CMK (cell line): ENCODE data around the gene ADSS2.
"Not testable (repeated sequence)": the region's sequence is repeated elsewhere in the genome, so short reads cannot be mapped to it uniquely, and the experiment has no call there.

Experiments
- DNase-seq: peaks from one replicate; pipeline ENCODE4 v3.0.0-alpha.2; 2010; ENCODE audit warnings: low read depth

ADSS2 gene

DNA sequence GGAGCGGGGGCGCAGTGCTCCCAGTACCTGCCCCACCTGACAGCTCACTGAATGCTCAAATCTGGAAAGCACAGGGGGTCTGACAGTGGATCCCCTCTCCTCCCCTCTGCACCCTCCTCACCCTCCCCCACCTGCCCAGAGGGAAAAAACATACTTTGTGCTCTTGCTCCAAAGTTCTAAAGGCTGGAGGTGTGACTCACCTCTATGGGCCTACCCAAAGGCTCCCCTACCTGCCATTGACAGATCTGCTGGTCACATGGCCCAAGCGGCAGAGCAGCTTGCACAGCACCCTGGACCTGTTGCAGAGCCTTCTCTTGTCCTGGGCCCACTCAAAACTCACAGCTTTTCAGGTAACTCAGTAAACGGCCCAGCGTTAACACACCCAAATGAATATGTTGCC is 55.7 kb downstream of the ADSS2 start:
- DNase-seq = no peak

DNA sequence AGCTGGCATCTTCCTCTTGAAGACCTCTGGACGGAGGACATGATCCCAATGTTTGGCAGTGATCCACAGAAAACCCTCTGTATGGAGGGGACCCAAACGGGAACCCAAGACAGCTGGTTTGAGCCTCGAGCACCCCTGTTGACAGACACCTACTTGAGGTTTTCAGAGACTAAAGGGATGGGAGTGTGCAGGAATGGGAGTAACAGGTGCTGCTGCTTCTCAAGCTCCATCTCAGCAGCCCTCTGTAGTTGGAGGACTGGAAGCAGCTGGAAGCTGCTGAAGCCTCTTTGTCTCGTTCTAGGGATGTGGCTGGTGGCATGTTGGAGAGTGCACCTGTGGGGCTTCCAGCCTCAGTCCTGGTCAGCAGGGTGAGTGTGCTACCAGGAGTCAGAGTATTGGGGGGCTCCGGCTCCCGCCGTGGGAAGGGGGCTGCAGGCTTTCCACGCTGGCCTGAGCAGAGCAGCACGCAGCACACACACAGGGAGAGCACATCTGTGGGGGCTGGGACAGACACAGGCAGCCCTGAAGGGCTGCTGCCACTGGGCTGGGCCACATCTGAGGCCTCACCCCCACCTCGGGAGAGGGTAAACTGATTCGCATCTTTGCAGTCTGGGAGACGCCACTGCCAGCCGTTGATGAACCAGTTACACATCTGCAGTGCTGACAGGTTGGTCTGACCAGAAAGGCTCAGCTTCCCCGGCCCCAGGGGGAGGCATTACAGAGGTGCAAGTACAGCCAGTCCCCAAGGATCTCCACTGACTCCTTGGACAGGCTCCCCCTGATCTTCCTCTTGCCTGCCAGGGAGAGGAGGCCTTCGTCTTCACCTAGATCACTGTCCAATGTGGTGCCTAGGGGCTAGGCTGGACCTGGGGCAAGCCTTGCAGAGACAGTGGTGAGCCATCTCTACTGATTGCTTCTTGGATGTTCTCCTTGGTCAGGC is 56.6 kb downstream of the ADSS2 start:
- no peak for DNase-seq

DNA sequence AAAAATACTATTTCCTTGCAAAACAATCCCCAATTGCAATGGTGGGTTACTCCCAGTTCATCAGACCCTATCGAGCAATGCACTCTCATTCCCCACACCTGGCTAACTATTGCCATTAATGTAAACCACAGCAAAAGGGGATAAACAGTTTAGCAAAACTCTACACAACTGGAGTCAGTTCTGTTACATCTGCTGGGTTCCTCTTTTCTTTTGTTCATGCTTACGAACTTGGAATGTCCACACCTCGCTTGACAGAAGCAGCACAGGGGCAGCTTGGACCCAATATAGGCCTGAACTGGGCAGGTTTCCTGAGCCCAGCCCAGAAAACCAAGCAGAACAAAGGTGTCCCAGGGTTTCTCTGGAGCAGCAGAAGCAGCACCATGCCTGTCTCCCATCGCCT is 57.4 kb downstream of the ADSS2 start:
- DNase-seq = no peak

DNA sequence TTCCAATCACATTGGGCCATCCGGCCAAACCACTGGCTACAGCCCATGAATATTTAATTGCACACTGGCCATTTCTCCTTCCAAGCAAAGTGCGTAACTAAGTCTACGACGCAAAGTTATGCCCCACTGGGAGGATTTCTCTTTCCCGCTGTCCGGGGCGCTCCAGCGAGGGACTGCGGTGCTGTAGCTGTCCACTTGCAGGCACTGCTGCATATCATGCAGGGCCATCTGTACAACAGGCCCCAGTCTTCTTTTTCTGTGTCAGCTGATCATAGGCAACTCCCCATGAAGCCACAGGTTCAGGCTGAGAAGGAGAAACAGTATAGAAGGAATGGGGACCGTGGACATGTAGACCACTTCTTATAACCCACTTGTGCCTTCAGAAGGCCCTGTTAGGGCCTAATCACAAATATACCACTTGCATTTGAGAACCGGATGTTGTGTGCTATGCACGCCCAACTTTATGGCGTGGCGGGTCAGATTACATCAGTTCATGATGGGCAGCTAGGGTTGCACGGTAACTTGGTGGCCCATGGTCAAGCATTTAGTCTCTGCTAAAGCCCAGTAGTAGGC is 58.0 kb downstream of the ADSS2 start:
- no peak for DNase-seq

DNA sequence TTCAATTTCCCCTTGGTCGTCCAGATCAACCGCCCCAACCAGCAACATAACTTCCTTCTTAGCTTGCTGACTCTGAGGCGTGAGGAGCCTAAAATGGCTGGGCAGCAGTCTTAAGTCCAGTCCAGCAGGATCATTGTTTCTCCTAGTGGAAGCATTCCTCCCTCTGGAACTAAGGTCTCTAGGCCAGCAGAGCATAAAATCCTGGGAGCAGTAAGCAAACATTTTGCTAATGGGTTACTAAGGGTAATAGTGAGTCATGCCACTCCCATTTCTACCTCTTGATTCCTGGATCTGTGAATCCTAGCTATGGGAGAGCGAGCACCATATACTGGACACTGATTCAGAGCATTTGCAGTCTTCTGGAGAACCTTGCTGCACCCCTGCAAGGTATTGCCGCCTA is 59.9 kb downstream of the ADSS2 start:
- DNase-seq = no peak

DNA sequence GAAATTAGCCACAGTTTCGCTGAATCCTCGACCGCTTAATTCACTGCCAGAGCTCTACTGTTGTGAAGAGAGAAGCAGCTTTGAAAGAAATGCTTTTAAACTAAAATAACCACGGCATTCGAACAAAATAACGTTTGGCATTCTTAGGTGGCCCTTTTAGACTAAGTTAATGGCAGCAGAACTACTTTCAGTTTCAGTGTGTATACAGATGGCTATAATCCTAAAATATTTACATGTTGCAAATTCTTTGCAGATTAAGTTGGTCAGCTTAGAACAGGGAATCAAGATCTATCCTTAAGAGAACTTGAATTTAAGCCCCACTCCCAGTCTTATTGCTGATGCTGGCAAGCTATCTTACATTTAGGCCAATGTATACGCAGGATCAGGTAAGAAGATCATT is 62.7 kb downstream of the ADSS2 start:
- DNase-seq = no peak

DNA sequence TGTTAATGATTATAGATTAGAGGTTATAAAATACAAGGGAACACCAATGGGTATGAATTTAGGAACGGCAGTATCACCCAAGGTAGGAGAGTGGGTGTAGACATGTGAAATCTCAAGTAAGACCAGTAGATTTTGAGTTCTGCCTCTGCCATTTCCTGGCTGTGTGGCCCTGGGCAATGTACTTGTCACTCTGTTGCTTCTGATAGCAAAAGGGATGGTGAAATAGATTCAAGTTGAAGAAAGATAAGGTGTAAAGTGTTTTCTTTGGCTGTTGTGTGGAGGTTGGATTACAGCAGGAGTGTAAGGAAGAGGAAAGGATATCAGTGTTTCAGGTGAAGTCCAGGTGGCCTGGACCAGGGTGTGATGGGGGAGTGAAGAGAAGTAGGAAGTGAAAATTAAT is 64.3 kb downstream of the ADSS2 start:
- DNase-seq = no peak

DNA sequence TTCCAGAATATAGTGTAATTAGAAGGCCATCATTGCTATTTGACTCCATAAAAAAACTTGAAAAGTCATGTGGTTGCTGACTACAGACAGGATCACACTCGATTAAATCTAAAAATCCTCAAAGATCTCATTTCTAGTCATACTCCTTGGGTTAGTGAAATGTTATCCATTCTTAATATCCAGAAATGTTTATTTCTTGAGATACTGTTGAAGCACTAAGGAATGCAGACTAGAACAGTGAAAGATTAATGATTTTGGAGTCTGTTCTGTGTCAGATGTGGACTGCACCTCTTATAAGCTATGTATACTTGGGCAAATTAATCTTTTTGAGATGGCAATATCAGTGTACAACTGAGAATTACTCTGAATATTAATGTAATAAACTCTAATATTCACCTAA is 65.1 kb downstream of the ADSS2 start:
- no peak for DNase-seq

DNA sequence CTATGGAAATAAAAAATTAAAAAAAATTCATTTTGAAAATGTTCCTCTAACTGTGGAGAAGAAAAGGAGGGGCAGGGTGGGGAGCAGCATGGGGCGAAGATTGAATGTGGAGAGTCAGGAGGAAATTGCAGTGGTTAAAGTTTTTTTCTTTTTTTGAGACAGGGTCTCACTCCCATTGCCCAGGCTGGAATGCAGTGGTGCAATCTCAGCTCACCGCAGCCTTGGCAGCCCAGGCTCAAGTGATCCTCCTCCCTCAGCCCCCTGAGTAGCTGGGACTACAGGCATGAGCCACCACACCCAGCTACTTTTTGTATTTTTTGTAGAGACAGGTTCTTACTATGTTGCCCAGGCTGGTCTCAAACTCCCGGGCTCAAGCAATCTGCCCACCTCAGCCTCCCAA is 67.6 kb downstream of the ADSS2 start:
- no peak for DNase-seq

DNA sequence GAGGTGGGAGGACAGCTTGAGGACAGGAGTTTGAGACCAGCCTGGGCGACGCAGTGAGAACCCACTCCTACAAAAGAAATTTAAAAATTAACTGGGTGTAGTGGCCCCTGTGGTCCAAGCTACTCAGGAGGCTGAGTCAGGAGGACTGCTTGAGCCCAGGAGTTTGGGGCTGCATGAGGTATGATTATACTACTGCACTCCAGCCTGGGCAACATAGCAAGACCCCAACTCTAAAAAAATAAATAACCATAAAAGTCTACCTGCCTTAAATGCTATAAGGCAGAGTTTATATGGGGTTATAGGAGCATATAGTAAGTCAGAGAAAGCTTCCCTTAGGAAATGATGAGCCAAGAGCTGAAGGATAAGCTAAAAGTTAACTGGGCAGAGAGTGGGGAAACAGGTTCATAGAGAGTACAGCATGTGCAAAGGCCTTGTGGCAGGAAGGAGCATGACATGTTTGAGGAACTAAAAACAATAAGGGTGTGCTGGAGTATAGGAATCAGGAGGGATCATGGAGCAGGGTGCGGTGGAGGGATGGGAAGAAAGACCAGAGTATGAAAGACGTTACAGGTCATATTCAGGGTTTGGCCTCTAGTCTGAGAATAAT is 68.3 kb downstream of the ADSS2 start:
- no peak for DNase-seq

DNA sequence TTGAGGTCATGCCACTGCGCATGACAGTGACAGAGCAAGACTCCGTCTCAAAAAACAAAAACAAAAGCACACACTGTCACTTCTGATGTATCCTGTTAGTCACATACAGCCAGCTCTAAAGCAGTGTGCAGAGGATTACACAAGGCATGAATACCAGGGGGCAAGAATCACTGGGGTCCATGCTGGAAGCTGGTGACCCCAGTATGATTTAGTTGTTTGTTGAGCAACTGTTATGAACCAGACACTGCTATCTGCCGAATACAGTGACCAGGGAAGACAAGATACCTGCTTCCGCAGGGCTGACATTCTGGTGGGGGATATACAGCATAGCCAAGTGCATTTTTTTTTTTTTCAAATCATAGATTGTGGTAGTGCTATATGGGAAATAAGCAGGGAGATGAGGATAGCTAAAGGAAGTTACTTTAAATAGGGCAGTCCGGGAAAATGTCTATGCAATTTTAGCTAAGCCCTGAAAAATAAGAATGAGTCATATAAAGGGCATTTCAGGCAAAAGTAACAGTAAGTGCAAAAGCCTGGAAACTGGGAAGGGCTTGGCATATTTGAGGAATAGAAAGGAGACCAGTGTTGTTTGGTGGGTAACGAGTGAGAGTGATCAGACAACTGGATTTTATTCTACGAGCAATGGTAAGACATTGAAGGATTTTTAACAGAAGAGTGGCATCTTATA is 69.7 kb downstream of the ADSS2 start:
- no peak for DNase-seq

DNA sequence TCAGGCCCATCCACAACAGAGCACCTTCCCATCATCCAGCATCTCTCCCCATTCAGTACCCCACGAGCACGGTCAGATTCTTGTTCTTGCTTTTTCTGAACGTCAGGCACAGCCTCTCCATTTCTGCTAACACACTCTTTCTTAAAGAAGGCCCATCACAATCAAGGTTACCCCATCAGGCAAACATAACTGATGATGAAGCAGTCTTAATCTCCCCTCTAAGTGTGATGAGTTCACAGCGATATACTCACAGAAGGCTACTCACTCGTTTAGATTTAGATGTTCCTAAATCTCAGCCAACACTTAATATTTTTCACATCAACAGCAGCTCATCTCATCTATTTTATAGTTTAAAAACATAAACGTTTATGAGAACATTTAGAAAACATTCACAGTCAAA is 75.6 kb downstream of the ADSS2 start:
- no peak for DNase-seq

DNA sequence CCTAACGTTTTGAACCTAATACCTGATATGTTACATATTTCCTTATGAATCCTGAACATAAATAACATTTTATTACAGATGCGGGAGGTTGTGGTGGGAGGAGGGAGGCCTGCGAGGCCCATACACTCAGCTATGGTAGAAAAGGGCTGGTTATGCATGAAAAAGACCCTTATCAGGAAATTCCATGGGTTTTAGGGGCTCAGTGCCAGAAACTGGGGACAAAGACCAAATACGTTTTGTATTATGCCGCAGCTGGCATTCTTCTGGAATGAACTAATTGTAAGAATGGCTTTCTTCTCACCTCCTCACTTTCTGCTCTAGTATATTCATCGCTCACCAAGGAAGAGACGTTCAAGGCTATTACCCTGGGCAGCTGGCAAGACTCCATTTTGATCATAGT is 76.7 kb downstream of the ADSS2 start:
- no peak for DNase-seq

DNA sequence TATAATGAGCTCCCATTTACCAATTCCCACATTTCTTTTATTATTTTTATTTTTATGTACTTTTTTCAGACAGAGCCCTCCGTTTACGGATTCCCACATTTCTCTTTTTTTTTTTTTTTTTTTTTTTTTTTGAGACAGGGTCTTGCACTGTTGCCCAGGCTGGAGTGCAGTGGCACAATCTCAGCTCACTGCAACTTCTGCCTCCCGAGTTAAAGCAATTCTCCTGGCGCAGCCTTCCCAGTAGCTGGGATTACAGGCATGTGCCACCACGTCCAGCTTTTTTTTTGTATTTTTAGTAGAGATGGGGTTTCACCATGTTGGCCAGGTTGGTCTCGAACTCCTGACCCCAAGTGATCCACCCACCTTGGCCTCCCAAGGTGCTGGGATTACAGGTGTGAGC is 77.2 kb downstream of the ADSS2 start:
- not testable (repeated sequence) for DNase-seq

DNA sequence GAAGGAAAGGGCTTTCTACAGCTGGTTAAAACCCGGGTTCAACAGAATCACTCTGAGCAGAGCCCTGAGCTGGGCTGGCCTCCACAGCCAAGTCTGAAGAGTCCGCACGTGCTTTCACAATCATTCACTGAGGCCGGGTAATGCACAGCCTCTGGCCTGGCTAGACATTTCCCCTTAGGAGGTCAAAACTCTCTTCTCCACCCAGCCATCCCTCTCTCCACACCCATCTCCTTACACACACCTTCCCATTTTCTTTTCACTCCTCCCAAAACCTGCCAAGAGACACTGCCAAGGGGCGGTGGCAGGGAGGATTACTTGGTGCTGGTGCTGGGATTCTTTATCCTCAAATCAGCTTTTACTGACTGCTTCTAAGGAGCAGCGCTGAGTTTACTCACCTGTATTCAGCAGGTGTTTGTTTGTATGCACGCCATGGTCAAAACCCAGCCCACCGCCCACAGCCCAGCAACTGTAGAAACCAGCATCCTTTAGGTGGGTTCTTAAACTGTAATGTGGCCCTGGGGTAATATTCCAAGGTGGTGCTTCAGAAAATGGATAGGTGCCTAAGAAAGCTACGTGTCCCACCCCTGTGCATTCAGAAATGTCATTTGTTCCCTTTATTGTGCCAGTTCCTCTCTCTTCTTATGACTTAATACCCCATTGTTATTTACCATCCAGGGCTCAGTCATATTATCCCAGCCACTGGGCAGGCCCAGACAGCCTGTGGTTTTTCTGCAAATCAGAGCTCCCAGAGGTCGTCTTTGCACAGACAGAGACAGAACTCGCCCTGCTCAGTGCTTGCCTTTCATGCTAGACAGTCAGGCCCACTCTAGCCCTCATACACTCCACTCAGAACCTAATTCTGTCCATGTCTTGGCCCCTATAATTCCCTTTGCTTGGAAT is 80.2 kb downstream of the ADSS2 start:
- DNase-seq = no peak

DNA sequence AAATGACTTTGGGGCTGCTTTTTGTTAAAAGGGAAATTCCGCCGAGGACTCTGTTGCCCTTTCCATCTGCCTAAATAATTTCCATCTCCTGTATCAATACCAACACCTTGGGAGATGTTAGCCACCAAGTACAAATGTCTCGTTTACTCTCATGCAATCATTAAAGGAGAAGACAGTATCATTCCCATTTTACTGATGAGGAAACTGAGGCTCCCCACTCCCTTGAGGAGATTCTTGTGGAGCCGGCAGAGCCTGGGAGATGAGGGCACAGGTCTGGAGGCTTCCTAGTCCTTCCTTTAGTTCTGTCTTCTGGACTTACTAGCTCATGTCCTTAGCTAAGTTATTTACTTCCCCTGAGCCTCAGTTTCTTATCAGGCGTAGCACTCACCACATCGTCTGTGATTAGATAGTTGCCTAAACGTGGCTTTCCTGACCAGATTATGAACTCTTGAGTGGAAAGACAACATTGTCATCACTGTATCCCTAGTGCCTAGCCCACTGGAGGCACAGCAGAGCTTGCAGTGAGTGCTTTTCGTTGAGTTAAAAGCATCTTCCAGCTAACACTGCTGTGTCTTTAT is 81.6 kb downstream of the ADSS2 start:
- DNase-seq = peak; percentile 45

DNA sequence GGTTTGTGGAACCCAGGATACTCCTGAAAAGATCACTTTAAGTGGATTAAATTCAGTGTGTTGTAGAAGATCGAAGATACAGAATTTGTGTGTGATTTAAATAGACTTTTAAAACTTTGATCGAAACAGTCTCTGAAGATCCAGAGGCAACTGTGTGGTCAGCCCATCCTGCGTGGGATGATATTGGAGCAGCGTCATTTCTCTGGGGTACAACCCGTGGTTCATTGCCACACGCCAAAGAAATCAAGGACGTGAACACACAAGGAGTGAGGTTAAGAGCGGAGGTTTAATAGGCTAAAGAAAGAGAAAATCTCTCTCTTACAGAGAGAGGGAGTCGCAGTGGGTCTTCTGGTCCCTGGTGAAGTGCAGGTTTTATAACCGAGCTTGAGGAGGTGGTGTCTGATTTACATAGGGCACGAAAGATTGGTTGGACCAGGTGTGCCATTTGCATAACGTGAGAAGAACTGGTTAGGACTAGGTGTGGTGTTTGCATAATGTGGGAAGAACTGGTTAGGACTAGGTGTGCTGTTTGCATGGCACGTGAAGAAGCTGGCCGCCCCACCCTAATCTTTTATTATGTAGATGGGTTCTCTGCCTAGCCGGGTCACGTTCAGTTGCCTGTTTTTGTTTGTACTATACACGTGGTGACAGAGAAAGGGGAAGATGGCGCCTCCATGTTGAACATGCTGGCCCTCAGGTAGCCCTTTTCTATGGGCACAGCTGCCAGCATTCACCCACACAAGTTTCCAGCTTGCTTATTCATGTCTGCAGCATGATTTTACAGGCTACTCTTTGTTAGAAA is 82.3 kb downstream of the ADSS2 start:
- DNase-seq = no peak

DNA sequence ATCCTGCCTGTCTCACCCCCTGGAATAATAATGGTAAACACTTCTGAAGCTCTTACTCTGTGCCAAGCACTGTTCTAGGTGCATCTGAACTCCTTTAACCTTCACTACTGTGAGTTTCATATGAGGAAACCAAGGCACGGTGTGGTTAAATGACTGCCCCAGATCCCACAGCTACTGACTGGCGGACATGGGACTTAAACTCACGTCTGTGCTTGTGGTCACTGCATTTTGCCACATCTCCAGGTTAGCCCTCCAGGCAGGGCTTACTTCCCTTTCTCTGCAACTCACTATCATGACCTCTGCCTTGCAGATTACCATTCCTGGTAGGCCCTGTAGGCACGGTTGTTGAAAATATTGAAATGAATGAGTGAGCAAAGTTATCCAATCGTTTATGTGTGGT is 83.4 kb downstream of the ADSS2 start:
- peak; percentile 31 for DNase-seq

DNA sequence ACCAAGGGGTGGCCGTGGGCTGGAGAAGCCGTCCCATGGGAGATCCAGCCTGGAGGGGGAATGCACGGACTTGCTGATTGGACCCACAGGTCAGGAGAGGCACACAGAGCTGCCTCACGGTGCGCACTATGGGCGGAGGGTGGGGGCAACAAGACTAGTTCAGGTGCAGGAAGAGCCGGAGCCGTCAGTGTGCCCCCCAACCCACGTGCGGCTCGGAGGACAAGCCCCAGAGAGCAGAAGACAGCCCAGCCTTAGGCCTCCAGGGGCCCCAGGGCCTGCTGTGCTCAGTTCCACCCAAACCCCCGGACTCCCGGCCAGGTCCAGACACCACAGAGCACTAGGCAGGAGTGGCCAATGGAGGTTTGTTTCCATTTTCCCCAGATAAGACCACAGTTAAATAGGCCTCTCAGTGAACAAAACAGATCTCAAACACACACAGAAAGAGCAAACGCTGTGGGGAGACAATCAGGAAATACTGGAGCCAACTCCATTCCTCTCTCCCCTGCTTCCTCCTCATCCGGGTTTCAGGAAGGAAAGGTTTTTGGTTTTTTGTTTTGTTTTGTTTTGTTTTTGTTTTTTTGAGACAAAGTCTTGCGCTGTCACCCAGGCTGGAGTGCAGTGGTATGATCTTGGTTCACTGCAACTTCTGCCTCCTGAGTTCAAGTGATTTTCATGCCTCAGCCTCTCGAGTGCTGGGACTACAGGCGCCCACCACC is 84.2 kb downstream of the ADSS2 start:
- no peak for DNase-seq

DNA sequence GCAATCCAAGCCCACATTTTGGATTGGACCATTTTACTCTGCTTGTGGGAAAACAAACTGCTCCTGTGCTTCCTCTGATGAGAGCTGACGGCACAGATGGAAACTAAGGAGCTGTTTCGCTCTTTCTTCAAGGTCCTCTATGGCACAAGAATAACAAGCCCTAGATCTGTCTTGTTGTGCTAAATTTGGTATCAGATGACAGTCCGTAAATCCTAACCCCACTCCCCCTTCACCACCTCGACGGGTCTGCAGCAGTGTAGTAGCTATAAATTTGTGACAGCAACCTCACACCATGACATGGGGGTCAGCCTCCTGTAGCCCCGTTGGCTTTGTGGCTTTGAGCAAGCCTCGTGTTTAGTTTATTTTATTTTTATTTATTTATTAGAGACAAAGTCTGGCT is 85.9 kb downstream of the ADSS2 start:
- DNase-seq = no peak
